Calu3 (cell line): ENCODE results near the gene MED12L. TPM values are rescaled to one million over a fixed set of nuclear protein-coding genes. Genes with fewer than 3 reads are reported as not detected.

Experiments used
- BruUV-seq: library from RNA; stranded (reverse); fragments of 400-500 nt; replicated peaks from 2 replicates; lab custom pipeline; 2021; lab: Mats Ljungman, UMichigan
- CTCF ChIA-PET: fragments of 300-600 bp; sonication (Branson Sonifier 250); formaldehyde crosslinking; loops from one replicate; lab custom pipeline; 2022; ENCODE audit warnings: antibody characterized with exemption; lab: Charles Lee
- DNase-seq: peaks from one replicate; pipeline ENCODE4 v3.0.0; 2022
- H3K27ac Mint-ChIP-seq: one replicate; pipeline ENCODE4 v1.8.0; 2022; ENCODE audit warnings: mixed read lengths; ENCODE audit not compliant: unreplicated experiment
- H3K27me3 Mint-ChIP-seq: one replicate; pipeline ENCODE4 v1.8.0; 2022; ENCODE audit warnings: mixed read lengths; ENCODE audit not compliant: unreplicated experiment
- H3K36me3 Mint-ChIP-seq: one replicate; pipeline ENCODE4 v1.8.0; 2022; ENCODE audit warnings: mild to moderate bottlenecking, moderate library complexity, mixed read lengths; ENCODE audit not compliant: insufficient read depth, unreplicated experiment
- H3K4me1 Mint-ChIP-seq: one replicate; pipeline ENCODE4 v1.8.0; 2022; ENCODE audit warnings: mild to moderate bottlenecking, low read depth, mixed read lengths; ENCODE audit not compliant: unreplicated experiment
- H3K4me3 Mint-ChIP-seq: one replicate; pipeline ENCODE4 v1.8.0; 2022; ENCODE audit warnings: mild to moderate bottlenecking, low read depth, moderate library complexity, mixed read lengths; ENCODE audit not compliant: unreplicated experiment
- H3K9me3 Mint-ChIP-seq: one replicate; pipeline ENCODE4 v1.8.0; 2022; ENCODE audit warnings: low read depth, mixed read lengths; ENCODE audit not compliant: unreplicated experiment
- CTCF ChIP-seq: fragments of 200-600 bp; IDR thresholded peaks from one replicate; pipeline ENCODE4 v1.8.0; 2022; ENCODE audit warnings: antibody characterized with exemption; ENCODE audit not compliant: unreplicated experiment
- intact Hi-C: fragments of 100-400 bp; cut with micrococcal nuclease; formaldehyde crosslinking; loops from one replicate; pipeline ENCODE4 v1.10.0; 2022; ENCODE audit not compliant: unreplicated experiment
- total RNA-seq: library from RNA; stranded (reverse); gene quantifications from 2 replicates; pipeline ENCODE4 v1.2.3, GENCODE V29; 2022

MED12L gene
- total RNA-seq, 1 experiment from 2014 or later: 4.6 TPM

GRCh38 chr3:151218136-151218535 is 132.7 kb downstream of the MED12L start:
- H3K9me3 Mint-ChIP-seq: peaks cover 12% of the 10 kb centered on the region
- no peak overlapping the region for H3K27ac Mint-ChIP-seq
- intact Hi-C loops: no loop called here
- H3K36me3 Mint-ChIP-seq: no peaks in the 10 kb centered on the region
- DNase-seq: no peak
- peaks cover 10% of the 10 kb centered on the region for H3K4me1 Mint-ChIP-seq
- BruUV-seq: no TSS peak
- H3K27me3 Mint-ChIP-seq: no peaks in the 10 kb centered on the region
- CTCF ChIA-PET: interaction anchor here (1.3 to 1.9 kb wide), 2 partner anchors 10 to 11 kb away, joined by 3 to 5 read pairs; no protein-coding TSS in a partner anchor
- TF ChIP-seq CTCF: no peak
- no peak overlapping the region for H3K4me3 Mint-ChIP-seq

- no peak for DNase-seq
- CTCF ChIA-PET: interaction anchor here (0.7 to 1.0 kb wide), 3 partner anchors 8 to 1930 kb away, joined by 3 read pairs; no protein-coding TSS in a partner anchor
- no peak for TF ChIP-seq CTCF
Observed at GRCh38 chr3:151219056-151219455, 133.6 kb downstream of the MED12L start.

GRCh38 chr3:151224268-151224866 is 138.9 kb downstream of the MED12L start:
- DNase-seq: no peak
- H3K27me3 Mint-ChIP-seq: no peaks in the 10 kb centered on the region
- CTCF ChIA-PET: interaction anchor here (0.6 to 0.7 kb wide), 2 partner anchors 25 to 1035 kb away, joined by 3 read pairs; no protein-coding TSS in a partner anchor
- H3K4me3 Mint-ChIP-seq: no peak overlapping the region
- BruUV-seq: no TSS peak
- H3K27ac Mint-ChIP-seq: no peak overlapping the region
- H3K9me3 Mint-ChIP-seq: peaks cover 12% of the 10 kb centered on the region
- intact Hi-C loops: loop anchor here (10.0 kb wide), 1 partner anchor 1250 kb away; no protein-coding TSS in a partner anchor
- H3K4me1 Mint-ChIP-seq: peaks cover 27% of the 10 kb centered on the region
- no peak for TF ChIP-seq CTCF
- H3K36me3 Mint-ChIP-seq: no peaks in the 10 kb centered on the region

More at GRCh38 chr3:151219056-151219455, 133.6 kb downstream of the MED12L start:
- BruUV-seq: no TSS peak
- Mint-ChIP-seq H3K27ac (no peak overlapping the region), H3K4me1 (peaks cover 10% of the 10 kb centered on the region), H3K27me3 (no peaks in the 10 kb centered on the region), H3K36me3 (no peaks in the 10 kb centered on the region), H3K9me3 (peaks cover 12% of the 10 kb centered on the region), H3K4me3 (no peak overlapping the region)
- intact Hi-C loops: no loop called here

GRCh38 chr3:151225040-151225975 is 139.8 kb downstream of the MED12L start:
- no peaks in the 10 kb centered on the region for H3K27me3 Mint-ChIP-seq
- intact Hi-C loops: loop anchor here (5.0 to 10.0 kb wide), 5 partner anchors 142 to 1249 kb away; no protein-coding TSS in a partner anchor
- CTCF ChIA-PET: no interaction called here
- BruUV-seq: no TSS peak
- no peak overlapping the region for H3K27ac Mint-ChIP-seq
- no peaks in the 10 kb centered on the region for H3K36me3 Mint-ChIP-seq
- H3K4me3 Mint-ChIP-seq: no peak overlapping the region
- peaks cover 23% of the 10 kb centered on the region for H3K4me1 Mint-ChIP-seq
- no peak for TF ChIP-seq CTCF
- H3K9me3 Mint-ChIP-seq: peaks cover 12% of the 10 kb centered on the region
- no peak for DNase-seq
